Bronchial epithelial cell (primary cell): Measurements from ENCODE around the gene SGO2. TPM values are rescaled to one million over a fixed set of nuclear protein-coding genes. Genes with fewer than 3 reads are reported as not detected.
"Not testable (repeated sequence)": the region's sequence is repeated elsewhere in the genome, so short reads cannot be mapped to it uniquely, and the experiment has no call there.

ENCODE experiments used
- DNase-seq: peaks from one replicate; pipeline ENCODE4 v3.0.0-alpha.2; 2010; ENCODE audit warnings: low read depth
- FAIRE-seq: peaks from 2 replicates; lab custom pipeline; 2011; peaks lifted over from hg19 to GRCh38; lab: Jason Lieb, UNC
- H3K27me3 ChIP-seq: 2 replicates; pipeline ENCODE4 v1.5.1; 2011; ENCODE audit warnings: low read length; ENCODE audit not compliant: control insufficient read depth, insufficient read depth
- H3K36me3 ChIP-seq: 2 replicates; pipeline ENCODE4 v1.5.1; 2011; ENCODE audit warnings: low read length; ENCODE audit not compliant: control insufficient read depth, insufficient read depth
- H3K4me3 ChIP-seq: 2 replicates; pipeline ENCODE4 v1.5.1; 2011; ENCODE audit warnings: mild to moderate bottlenecking, low read depth, low read length, control low read depth
- total RNA-seq: library from RNA; depleted of rRNA; stranded (reverse); fragments of >200 nt; gene quantifications from 2 replicates; pipeline ENCODE4 v1.2.1, GENCODE V29; 2014
- TF ChIP-seq, protein P1 (sequence below): IDR thresholded peaks from 2 replicates; pipeline ENCODE4 v1.5.1; 2011; ENCODE audit warnings: mild to moderate bottlenecking, moderate library complexity, low read length, control low read depth, inconsistent platforms; ENCODE audit not compliant: insufficient read depth, severe bottlenecking

SGO2 gene
- total RNA-seq, 1 donor from 2014 or later, result 0.79 TPM

GRCh38 chr2:200625282-200625681, 99.3 kb downstream of the SGO2 start:
- DNase-seq (no peak), FAIRE-seq (no peak)
- TF ChIP-seq, protein P1, sequence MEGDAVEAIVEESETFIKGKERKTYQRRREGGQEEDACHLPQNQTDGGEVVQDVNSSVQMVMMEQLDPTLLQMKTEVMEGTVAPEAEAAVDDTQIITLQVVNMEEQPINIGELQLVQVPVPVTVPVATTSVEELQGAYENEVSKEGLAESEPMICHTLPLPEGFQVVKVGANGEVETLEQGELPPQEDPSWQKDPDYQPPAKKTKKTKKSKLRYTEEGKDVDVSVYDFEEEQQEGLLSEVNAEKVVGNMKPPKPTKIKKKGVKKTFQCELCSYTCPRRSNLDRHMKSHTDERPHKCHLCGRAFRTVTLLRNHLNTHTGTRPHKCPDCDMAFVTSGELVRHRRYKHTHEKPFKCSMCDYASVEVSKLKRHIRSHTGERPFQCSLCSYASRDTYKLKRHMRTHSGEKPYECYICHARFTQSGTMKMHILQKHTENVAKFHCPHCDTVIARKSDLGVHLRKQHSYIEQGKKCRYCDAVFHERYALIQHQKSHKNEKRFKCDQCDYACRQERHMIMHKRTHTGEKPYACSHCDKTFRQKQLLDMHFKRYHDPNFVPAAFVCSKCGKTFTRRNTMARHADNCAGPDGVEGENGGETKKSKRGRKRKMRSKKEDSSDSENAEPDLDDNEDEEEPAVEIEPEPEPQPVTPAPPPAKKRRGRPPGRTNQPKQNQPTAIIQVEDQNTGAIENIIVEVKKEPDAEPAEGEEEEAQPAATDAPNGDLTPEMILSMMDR, result no peak
- Histone ChIP-seq H3K4me3 (no peak overlapping the region), H3K27me3 (no peaks in the 10 kb centered on the region), H3K36me3 (no peaks in the 10 kb centered on the region)

DNA sequence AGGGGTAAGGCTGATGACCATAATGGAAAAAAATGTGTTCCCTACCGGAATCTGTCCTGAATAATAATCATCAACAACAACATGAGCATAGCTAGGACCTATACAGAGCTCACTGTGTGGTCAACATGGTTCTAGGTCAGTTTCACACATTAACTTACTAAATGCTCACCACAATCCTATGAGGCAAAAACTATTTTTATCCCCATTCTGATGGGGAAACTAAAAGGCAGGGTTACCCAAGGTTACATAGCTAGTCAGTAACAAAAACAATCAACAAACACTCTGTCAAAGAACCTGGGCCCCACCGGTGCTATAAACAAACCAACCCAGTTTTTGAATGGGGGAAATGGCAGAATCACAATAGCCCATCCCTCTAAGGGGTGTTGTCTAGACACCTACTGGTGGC, 100.0 kb downstream of the SGO2 start:
- FAIRE-seq (no peak), DNase-seq (no peak)
- H3K27me3 ChIP-seq, result no peaks in the 10 kb centered on the region
- no peak overlapping the region for H3K4me3 ChIP-seq
- TF ChIP-seq, protein P1, result no peak
- no peaks in the 10 kb centered on the region for H3K36me3 ChIP-seq

DNA sequence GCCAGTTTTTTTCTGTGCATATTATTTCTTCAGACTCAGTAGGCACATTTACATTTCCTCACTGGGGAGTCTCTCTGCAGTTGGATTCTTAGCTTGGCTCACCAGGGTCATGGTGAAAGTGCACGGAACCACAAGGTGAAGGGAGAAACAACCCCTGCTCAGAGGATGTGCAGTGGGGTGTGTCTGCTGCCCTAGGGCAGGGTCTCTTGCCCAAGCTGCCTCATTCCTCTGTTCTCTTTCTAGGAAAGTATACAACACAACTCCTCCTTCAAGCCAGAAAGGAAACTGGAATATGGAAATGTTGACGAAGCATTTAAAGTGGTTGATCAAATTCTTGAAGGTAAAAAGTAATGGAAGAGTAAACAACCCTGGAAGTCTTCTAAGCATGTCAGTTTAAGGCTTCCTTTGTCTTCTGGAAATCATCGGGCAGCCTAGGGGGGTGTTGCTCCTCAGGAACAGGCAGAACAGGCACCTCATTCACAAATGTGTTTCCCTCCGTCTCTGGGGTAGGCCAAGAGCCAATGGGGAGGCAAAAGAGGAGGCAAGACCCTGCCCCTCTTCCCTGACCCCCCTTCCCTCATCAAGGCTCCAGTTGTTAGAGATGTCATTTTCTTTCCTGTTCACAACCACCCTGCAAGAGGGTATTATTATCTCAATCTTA, 101.2 kb downstream of the SGO2 start:
- TF ChIP-seq, protein P1, result no peak
- Histone ChIP-seq H3K36me3 (no peaks in the 10 kb centered on the region), H3K4me3 (no peak overlapping the region), H3K27me3 (no peaks in the 10 kb centered on the region)
- DNase-seq, result no peak
- no peak for FAIRE-seq

DNA sequence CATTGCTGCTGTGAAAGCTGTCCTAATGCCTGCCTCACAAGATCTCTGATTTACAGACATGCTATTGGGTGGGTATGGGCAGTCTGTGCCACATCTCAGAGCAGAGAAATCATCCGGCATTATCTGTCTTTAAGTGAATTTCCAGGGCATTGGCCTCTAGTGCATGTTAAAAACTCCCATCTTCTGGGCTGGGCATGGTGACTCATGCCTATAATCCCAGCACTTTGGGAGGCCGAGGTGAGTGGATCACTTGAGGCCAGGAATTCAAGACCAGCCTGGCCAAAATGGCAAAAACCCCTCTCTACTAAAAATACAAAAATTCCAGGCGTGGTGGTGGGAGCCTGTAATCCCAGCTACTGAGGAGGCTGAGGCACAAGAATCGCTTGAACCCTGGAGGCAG, 102.5 kb downstream of the SGO2 start:
- FAIRE-seq, H3K27me3 ChIP-seq, H3K4me3 ChIP-seq, H3K36me3 ChIP-seq: not testable (repeated sequence)
- DNase-seq, result peak; percentile 40

- TF ChIP-seq, protein P1, result no peak
- no peaks in the 10 kb centered on the region for H3K27me3 ChIP-seq
- no peak for DNase-seq
- no peak overlapping the region for H3K4me3 ChIP-seq
- no peaks in the 10 kb centered on the region for H3K36me3 ChIP-seq
- FAIRE-seq, result no peak
Measured at GRCh38 chr2:200631287-200631686, 105.3 kb downstream of the SGO2 start.

Other genes starting within 250 kb of the SGO2 start
- 37.6 and 56.3 TPM in 2 replicates for gene SPATS2L, start 219.5 kb upstream of the SGO2 start, total RNA-seq
- 28.2 and 31.1 TPM in 2 replicates for gene KCTD18, start 16.1 kb upstream of the SGO2 start, total RNA-seq
- 8.4 and 15.7 TPM in 2 replicates for gene AOX1, start 59.8 kb downstream of the SGO2 start, total RNA-seq